Measurements from ENCODE around the gene PALM2AKAP2.

DNA sequence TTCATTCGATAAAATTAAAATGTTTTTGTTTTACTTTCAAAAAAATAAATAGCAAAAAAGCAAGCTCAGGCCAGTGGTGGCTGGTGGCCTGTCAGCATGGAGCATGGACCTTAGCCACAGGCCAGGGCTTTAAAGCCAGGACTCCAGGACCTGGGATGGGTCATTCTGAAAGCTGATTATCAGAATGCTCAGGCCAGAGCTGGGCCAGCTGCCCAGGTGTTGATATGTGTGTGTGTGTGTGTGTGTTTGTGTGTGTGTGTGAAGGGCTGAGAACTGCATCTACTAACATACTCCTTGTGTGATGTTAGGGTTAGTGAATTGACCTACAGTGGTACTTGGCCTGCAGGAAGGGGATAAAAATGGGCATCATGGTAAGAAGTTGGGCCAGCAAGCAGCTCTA, 21.5 kb downstream of the PALM2AKAP2 start:
- TF ChIP-seq ZNF274 (IDR thresholded peaks at IDR 0.05; ENCODE audit: low read depth, low read length) (no peak), YY1 (IDR thresholded peaks at IDR 0.05; ENCODE audit: insufficient read depth, insufficient read length) (no peak), SUZ12 (IDR thresholded peaks at IDR 0.05; ENCODE audit: extremely low read depth, insufficient read depth, insufficient read length) (no peak)

Measured in NT2/D1 (cell line).